ENCODE measurements around the gene MYO1D.
"Not testable (repeated sequence)": the region's sequence is repeated elsewhere in the genome, so short reads cannot be mapped to it uniquely, and the experiment has no call there.

The MYO1D gene

DNA sequence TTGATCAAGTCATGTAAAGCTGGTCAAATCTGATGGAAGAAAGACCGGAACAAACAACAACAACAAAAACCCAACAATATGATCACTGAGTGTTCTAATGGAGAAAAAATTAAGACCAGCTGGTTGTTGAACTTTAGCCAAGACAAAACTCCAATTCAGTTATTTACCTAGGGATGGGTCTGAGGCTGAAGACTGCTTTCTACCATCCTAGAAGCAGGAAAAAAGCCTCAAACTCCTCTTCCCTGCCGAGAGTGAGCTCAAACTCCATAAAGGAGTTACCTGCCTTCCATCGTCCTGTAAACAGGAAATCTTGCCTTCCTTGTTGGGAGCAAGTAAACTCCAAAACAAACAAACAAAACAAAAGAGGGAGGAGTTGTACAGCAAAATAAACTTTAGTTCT is 28.0 kb upstream of the MYO1D start:
- no peaks in the 10 kb centered on the region for H3K4me1 Mint-ChIP-seq
- H3K27me3 Mint-ChIP-seq: peaks cover 17% of the 10 kb centered on the region
- H3K36me3 Mint-ChIP-seq: peaks cover 2% of the 10 kb centered on the region
- no peak overlapping the region for H3K4me3 Mint-ChIP-seq
- H3K27ac Mint-ChIP-seq: no peak overlapping the region
- no peaks in the 10 kb centered on the region for H3K9me3 Mint-ChIP-seq

GRCh38 chr17:32903774-32904673 is 27.1 kb upstream of the MYO1D start:
- Mint-ChIP-seq H3K9me3 (no peaks in the 10 kb centered on the region), H3K4me1 (no peaks in the 10 kb centered on the region), H3K27me3 (peaks cover 17% of the 10 kb centered on the region), H3K27ac (no peak overlapping the region), H3K36me3 (peaks cover 2% of the 10 kb centered on the region), H3K4me3 (no peak overlapping the region)

- Mint-ChIP-seq H3K27me3 (peaks cover 20% of the 10 kb centered on the region), H3K36me3 (peaks cover 2% of the 10 kb centered on the region), H3K4me1 (no peaks in the 10 kb centered on the region), H3K4me3 (no peak overlapping the region), H3K27ac (no peak overlapping the region), H3K9me3 (no peaks in the 10 kb centered on the region)
Observed at GRCh38 chr17:32901743-32902142, 24.8 kb upstream of the MYO1D start.

- Mint-ChIP-seq H3K27ac (no peak overlapping the region), H3K4me1 (no peaks in the 10 kb centered on the region), H3K9me3 (no peaks in the 10 kb centered on the region), H3K36me3 (peaks cover 2% of the 10 kb centered on the region), H3K27me3 (peaks cover 10% of the 10 kb centered on the region), H3K4me3 (no peak overlapping the region)
Observed at GRCh38 chr17:32899236-32900013, 22.5 kb upstream of the MYO1D start.

DNA sequence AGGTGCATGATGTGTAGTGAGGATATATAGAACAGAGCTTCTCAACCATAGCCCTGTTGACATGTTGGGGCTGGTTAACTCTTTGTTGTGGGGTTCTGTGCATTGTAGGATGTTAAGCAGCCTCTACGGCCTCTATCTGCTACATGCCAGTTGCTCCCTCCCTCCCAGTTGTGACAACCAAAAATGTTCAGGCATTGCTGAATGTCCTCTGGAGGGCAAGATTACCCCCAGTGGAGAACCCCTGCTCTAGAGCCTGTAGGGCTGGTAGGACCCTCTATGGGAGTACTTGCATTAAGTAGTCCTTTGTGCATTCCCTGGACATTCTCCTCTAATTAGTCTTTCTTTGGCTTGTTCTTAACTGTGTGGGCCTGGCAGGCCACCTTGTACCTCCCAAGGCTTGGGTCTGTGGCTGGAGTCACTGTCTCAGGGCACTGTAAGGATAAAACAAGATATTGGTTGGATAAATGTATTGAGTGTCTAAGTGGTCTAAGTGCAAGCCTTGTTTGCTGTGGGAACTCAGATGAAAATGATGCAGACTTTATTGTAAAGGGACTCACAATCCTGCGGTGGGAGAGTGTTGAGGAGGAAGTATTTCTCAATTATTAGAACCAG is 19.8 kb upstream of the MYO1D start:
- Mint-ChIP-seq H3K36me3 (peaks cover 2% of the 10 kb centered on the region), H3K4me3 (no peak overlapping the region), H3K27me3 (peaks cover 5% of the 10 kb centered on the region), H3K4me1 (no peaks in the 10 kb centered on the region), H3K9me3 (no peaks in the 10 kb centered on the region), H3K27ac (no peak overlapping the region)

DNA sequence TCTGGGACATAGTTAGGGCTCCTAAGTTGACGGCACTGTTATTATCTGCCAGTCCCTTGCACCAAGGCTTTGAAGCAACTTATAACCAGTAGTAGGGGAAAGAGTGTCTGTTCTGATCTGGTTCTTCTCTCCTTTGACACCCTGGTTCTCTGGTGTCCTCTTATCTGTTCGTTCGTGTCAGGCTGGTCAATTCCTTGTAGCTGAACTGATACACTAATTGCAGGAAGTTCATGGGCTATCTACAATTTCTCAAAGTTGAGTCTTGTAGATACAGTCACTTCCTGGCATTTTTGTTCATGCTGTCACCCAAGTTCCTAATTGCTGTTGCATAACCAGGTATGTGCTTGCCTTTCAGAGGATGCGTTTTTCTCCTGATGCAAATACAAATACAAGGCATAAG is 17.3 kb upstream of the MYO1D start:
- Mint-ChIP-seq H3K4me3 (no peak overlapping the region), H3K27ac (no peak overlapping the region), H3K4me1 (no peaks in the 10 kb centered on the region), H3K36me3 (no peaks in the 10 kb centered on the region), H3K27me3 (peaks cover 3% of the 10 kb centered on the region), H3K9me3 (no peaks in the 10 kb centered on the region)

GRCh38 chr17:32887410-32887809 is 10.5 kb upstream of the MYO1D start:
- H3K27ac Mint-ChIP-seq, H3K9me3 Mint-ChIP-seq, H3K4me1 Mint-ChIP-seq, H3K4me3 Mint-ChIP-seq, H3K36me3 Mint-ChIP-seq: not testable (repeated sequence)
- H3K27me3 Mint-ChIP-seq: peaks cover 15% of the 10 kb centered on the region

DNA sequence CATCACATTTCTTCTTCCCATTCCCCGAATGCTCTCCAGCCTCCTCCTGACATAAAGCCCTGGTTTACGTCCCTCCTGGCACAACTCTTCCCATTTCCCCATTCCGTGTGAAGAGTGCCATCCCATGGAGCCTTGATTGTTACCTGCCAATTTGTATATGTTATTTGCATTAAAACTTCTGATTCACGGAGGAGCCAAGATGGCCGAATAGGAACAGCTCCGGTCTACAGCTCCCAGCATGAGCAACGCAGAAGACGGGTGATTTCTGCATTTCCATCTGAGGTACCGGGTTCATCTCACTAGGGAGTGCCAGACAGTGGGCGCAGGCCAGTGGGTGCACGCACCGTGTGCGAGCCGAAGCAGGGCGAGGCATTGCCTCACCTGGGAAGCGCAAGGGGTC is 10.0 kb upstream of the MYO1D start:
- H3K27me3 Mint-ChIP-seq: peaks cover 15% of the 10 kb centered on the region
- not testable (repeated sequence) for H3K4me1 Mint-ChIP-seq, H3K4me3 Mint-ChIP-seq, H3K36me3 Mint-ChIP-seq, H3K27ac Mint-ChIP-seq, H3K9me3 Mint-ChIP-seq

DNA sequence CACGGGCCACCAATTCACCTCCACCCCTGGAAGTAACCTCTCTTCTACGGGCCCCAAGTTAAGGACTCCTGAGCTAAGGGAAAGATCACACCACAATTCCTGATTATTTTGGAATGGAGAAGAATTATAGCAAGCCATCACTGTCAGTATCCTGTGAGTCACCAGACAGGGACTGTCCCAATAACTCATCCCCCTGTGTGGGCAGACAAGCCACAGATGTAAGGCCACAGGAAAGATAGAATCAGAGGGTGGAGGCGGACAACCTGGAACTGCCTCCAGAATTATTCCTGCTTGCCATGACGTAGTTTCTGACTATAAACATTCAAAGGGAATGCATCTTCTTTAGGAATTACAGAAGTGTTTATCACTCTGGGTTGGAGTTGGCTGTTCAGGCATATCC is 5.8 kb upstream of the MYO1D start:
- Mint-ChIP-seq H3K36me3 (no peaks in the 10 kb centered on the region), H3K9me3 (no peaks in the 10 kb centered on the region), H3K4me1 (no peaks in the 10 kb centered on the region), H3K27me3 (peaks cover 15% of the 10 kb centered on the region), H3K4me3 (no peak overlapping the region), H3K27ac (no peak overlapping the region)

GRCh38 chr17:32882029-32882428 is 5.1 kb upstream of the MYO1D start:
- Mint-ChIP-seq H3K27ac (no peak overlapping the region), H3K9me3 (no peaks in the 10 kb centered on the region), H3K36me3 (no peaks in the 10 kb centered on the region), H3K4me1 (peaks cover 4% of the 10 kb centered on the region), H3K27me3 (peaks cover 15% of the 10 kb centered on the region), H3K4me3 (no peak overlapping the region)

GRCh38 chr17:32880671-32881453 is 3.9 kb upstream of the MYO1D start:
- H3K4me1 Mint-ChIP-seq: peaks cover 8% of the 10 kb centered on the region
- no peaks in the 10 kb centered on the region for H3K9me3 Mint-ChIP-seq
- H3K27ac Mint-ChIP-seq: no peak overlapping the region
- H3K27me3 Mint-ChIP-seq: peaks cover 8% of the 10 kb centered on the region
- no peaks in the 10 kb centered on the region for H3K36me3 Mint-ChIP-seq
- no peak overlapping the region for H3K4me3 Mint-ChIP-seq

DNA sequence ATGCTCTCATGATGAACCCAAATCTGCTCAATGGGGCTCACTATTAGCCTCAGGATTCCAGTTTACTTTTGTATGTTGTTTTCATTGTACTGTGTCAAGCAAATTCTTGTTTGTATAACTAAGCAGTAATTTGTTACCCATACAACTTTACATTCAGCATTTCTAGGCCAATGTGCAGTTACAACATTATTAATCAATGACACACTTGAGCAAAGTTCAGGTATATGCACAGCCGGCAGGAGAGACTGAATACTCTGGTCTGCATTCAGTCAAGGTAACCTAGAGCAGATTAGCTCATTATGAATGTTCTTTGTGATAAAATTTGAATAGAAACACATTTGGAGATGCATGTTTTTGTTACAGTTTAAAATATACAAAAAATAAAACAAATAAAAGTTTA is 2.2 kb upstream of the MYO1D start:
- Mint-ChIP-seq H3K27ac (no peak overlapping the region), H3K4me3 (no peak overlapping the region), H3K27me3 (peaks cover 4% of the 10 kb centered on the region)

DNA sequence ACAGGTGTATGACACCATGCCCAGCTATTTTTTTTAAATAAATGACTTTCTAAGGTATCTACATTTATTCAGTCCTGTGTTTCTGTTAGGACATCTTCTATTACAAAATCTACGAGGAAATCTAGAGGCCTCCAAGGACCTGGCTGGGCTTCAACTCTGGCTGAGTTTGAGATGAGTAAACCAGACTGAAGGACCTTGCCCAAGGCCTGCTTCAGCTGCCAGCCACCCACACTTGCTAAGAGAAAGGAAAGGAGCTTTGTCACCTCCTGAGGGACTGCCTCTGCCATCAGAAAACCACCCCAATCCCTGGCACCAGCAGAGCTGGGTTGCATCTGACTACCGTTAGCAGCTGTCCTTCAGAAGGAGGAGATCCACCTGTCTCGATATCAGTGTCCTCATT is 1.3 kb upstream of the MYO1D start:
- Mint-ChIP-seq H3K27ac (no peak overlapping the region), H3K36me3 (no peaks in the 10 kb centered on the region), H3K4me1 (peaks cover 15% of the 10 kb centered on the region), H3K27me3 (no peaks in the 10 kb centered on the region), H3K9me3 (no peaks in the 10 kb centered on the region), H3K4me3 (no peak overlapping the region)

More for the DNA sequence above, 2.2 kb upstream of the MYO1D start:
- H3K4me1 Mint-ChIP-seq: peaks cover 15% of the 10 kb centered on the region
- no peaks in the 10 kb centered on the region for H3K9me3 Mint-ChIP-seq
- no peaks in the 10 kb centered on the region for H3K36me3 Mint-ChIP-seq

- Mint-ChIP-seq H3K4me1 (peaks cover 15% of the 10 kb centered on the region), H3K36me3 (no peaks in the 10 kb centered on the region), H3K27ac (peak overlapping the region; percentile 62), H3K9me3 (no peaks in the 10 kb centered on the region), H3K27me3 (no peaks in the 10 kb centered on the region), H3K4me3 (peak overlapping the region; percentile 85)
Observed at GRCh38 chr17:32877164-32877764, 340 bp upstream of the MYO1D start.

GRCh38 chr17:32875923-32876416 is 954 bp downstream of the MYO1D start:
- peak overlapping the region; percentile 95 for H3K4me3 Mint-ChIP-seq
- H3K27me3 Mint-ChIP-seq: no peaks in the 10 kb centered on the region
- H3K9me3 Mint-ChIP-seq: no peaks in the 10 kb centered on the region
- H3K27ac Mint-ChIP-seq: peak overlapping the region; percentile 89
- H3K36me3 Mint-ChIP-seq: no peaks in the 10 kb centered on the region
- H3K4me1 Mint-ChIP-seq: peaks cover 15% of the 10 kb centered on the region

Measured in activated naive CD4-positive, alpha-beta T cell treated with anti-CD3 and anti-CD28 coated beads, Interleukin-2, amount 50 U/mL, for 24 hours (primary cell).